ENCODE results near the gene SEZ6L2.

Gene SEZ6L2

DNA sequence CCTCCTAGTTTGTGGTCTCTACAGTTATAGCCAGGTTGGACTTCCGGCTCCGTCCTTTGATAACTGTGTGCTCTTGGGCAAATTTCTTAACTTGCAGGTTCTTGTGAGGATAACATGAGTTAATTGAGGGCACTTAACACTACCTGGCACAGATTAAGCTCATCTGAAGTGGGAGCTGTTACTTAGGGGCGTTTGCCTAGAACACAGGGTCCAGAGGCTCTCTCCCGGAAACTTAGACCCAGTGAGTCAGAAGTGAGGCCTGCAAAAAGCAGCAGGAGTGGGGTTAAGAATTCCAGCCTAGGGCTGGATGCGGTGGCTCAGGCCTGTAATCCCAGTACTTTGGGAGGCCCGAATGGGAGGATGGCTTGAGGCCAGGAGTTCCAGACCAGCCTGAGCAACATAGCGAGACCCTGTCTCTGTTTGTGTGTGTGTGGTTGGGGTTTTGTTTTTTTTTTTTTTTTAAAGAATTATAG lies 77.7 kb downstream of the SEZ6L2 start:
- DNase-seq (ENCODE audit: low spot score) = peak; percentile 67

All from AG08395 (cell line).